Fibroblast of skin of left quadriceps (primary cell): ENCODE results near the gene COL9A3.
"Not testable (repeated sequence)": the region's sequence is repeated elsewhere in the genome, so short reads cannot be mapped to it uniquely, and the experiment has no call there.

ENCODE experiments used
- DNase-seq, 2 experiments: peaks; one replicate each; pipeline ENCODE4 v3.0.0-alpha.2; 2013; ENCODE audit warnings: low read depth in 2 of 2

COL9A3 gene

GRCh38 chr20:62855120-62855519, 38.3 kb downstream of the COL9A3 start:
- no peak for DNase-seq

GRCh38 chr20:62856931-62857619, 40.2 kb downstream of the COL9A3 start:
- DNase-seq: no peak

GRCh38 chr20:62858058-62858830, 41.4 kb downstream of the COL9A3 start:
- no peak for DNase-seq

- DNase-seq: no peak
Measured at GRCh38 chr20:62859721-62860120, 42.9 kb downstream of the COL9A3 start.

- no peak for DNase-seq
Measured at GRCh38 chr20:62860391-62860923, 43.6 kb downstream of the COL9A3 start.

- DNase-seq: no peak
Measured at GRCh38 chr20:62860924-62861691, 44.3 kb downstream of the COL9A3 start.

- DNase-seq: peak; percentile 66 to 68
Measured at GRCh38 chr20:62861726-62862336, 45.0 kb downstream of the COL9A3 start, which contains the start of gene TCFL5. TSS of gene TCFL5 (minus strand) at chr20:62861822. CDS start at chr20:62861670, 152 bp downstream.

GRCh38 chr20:62864207-62864606, 47.4 kb downstream of the COL9A3 start:
- no peak for DNase-seq

- DNase-seq: no peak
Measured at GRCh38 chr20:62872184-62872847, 55.5 kb downstream of the COL9A3 start.

- DNase-seq: no peak
Measured at GRCh38 chr20:62872862-62873261, 56.0 kb downstream of the COL9A3 start.

GRCh38 chr20:62873280-62873679, 56.4 kb downstream of the COL9A3 start:
- no peak for DNase-seq

- DNase-seq: not testable (repeated sequence)
Measured at GRCh38 chr20:62873681-62874031, 56.8 kb downstream of the COL9A3 start.

GRCh38 chr20:62874964-62875344, 58.1 kb downstream of the COL9A3 start:
- no peak for DNase-seq

- DNase-seq: peak; percentile 64 to 73
Measured at GRCh38 chr20:62875419-62876361, 58.8 kb downstream of the COL9A3 start.

- DNase-seq: no peak
Measured at GRCh38 chr20:62876501-62876901, 59.7 kb downstream of the COL9A3 start.

- no peak for DNase-seq
Measured at GRCh38 chr20:62876902-62877816, 60.3 kb downstream of the COL9A3 start.

- DNase-seq: no peak
Measured at GRCh38 chr20:62878244-62879038, 61.6 kb downstream of the COL9A3 start.
